ENCODE data around the gene MAP3K3.

Gene MAP3K3

GRCh38 chr17:63621684-63622573, at the start of gene MAP3K3:
TSS of gene MAP3K3 (plus strand) at chr17:63622417. CDS start at chr17:63622760, 343 bp downstream.
- peak; percentile 95 for DNase-seq (ENCODE audit: low read depth)

- DNase-seq (ENCODE audit: low read depth) = no peak
Measured at GRCh38 chr17:63573634-63574033, 48.6 kb upstream of the MAP3K3 start.

- DNase-seq (ENCODE audit: low read depth) = no peak
Measured at GRCh38 chr17:63578027-63578768, 44.0 kb upstream of the MAP3K3 start.

- no peak for DNase-seq (ENCODE audit: low read depth)
Measured at GRCh38 chr17:63578769-63579111, 43.5 kb upstream of the MAP3K3 start.

GRCh38 chr17:63579633-63580032, 42.6 kb upstream of the MAP3K3 start:
- DNase-seq (ENCODE audit: low read depth) = no peak

GRCh38 chr17:63587770-63588169, 34.4 kb upstream of the MAP3K3 start:
- no peak for DNase-seq (ENCODE audit: low read depth)

- no peak for DNase-seq (ENCODE audit: low read depth)
Measured at GRCh38 chr17:63588797-63589196, 33.4 kb upstream of the MAP3K3 start.

- no peak for DNase-seq (ENCODE audit: low read depth)
Measured at GRCh38 chr17:63589646-63590045, 32.6 kb upstream of the MAP3K3 start.

GRCh38 chr17:63592797-63593196, 29.4 kb upstream of the MAP3K3 start:
- DNase-seq (ENCODE audit: low read depth) = no peak

- DNase-seq (ENCODE audit: low read depth) = no peak
Measured at GRCh38 chr17:63595132-63595531, 27.1 kb upstream of the MAP3K3 start.

GRCh38 chr17:63596856-63597586, 25.2 kb upstream of the MAP3K3 start:
- no peak for DNase-seq (ENCODE audit: low read depth)

- no peak for DNase-seq (ENCODE audit: low read depth)
Measured at GRCh38 chr17:63598281-63598680, 23.9 kb upstream of the MAP3K3 start.

- DNase-seq (ENCODE audit: low read depth) = peak; percentile 62
Measured at GRCh38 chr17:63600569-63601438, 21.4 kb upstream of the MAP3K3 start, which contains the start of gene TACO1. TSS of gene TACO1 (plus strand) at chr17:63600895. CDS start at chr17:63601084, 189 bp downstream.

GRCh38 chr17:63601439-63602371, 20.5 kb upstream of the MAP3K3 start:
- DNase-seq (ENCODE audit: low read depth) = no peak

- DNase-seq (ENCODE audit: low read depth) = no peak
Measured at GRCh38 chr17:63609816-63610573, 12.2 kb upstream of the MAP3K3 start.

- DNase-seq (ENCODE audit: low read depth) = no peak
Measured at GRCh38 chr17:63610854-63611253, 11.4 kb upstream of the MAP3K3 start.

- DNase-seq (ENCODE audit: low read depth) = no peak
Measured at GRCh38 chr17:63611354-63611753, 10.9 kb upstream of the MAP3K3 start.

- no peak for DNase-seq (ENCODE audit: low read depth)
Measured at GRCh38 chr17:63613663-63614062, 8.6 kb upstream of the MAP3K3 start.

GRCh38 chr17:63621229-63621683, 961 bp upstream of the MAP3K3 start:
- DNase-seq (ENCODE audit: low read depth) = no peak

Measured in activated T-helper 9 cell treated with anti-CD3 and anti-CD28 coated beads, Interleukin-2, amount 50 U/mL, for 16 hours (primary cell).